PC-3 (cell line): ENCODE data around the gene STX2. TPM values are rescaled to one million over a fixed set of nuclear protein-coding genes. Genes with fewer than 3 reads are reported as not detected.

ENCODE experiments used
- ATAC-seq: fragments of 200-7000 bp; cut with Tn5 transposase; 2 replicates; pipeline ENCODE4 v1.9.1; 2020; ENCODE audit warnings: mild to moderate bottlenecking, moderate library complexity
- BruUV-seq: library from RNA; stranded (reverse); fragments of 400-500 nt; replicated peaks from 2 replicates; lab custom pipeline; 2021; lab: Mats Ljungman, UMichigan
- CTCF ChIA-PET: fragments of 300-600 bp; sonication (Branson Sonifier 250); formaldehyde crosslinking; loops from one replicate; lab custom pipeline; 2022; ENCODE audit warnings: antibody characterized with exemption; lab: Charles Lee
- POLR2A ChIA-PET: fragments of 300-600 bp; sonication (Branson Sonifier 250); formaldehyde crosslinking; loops from one replicate; lab custom pipeline; 2022; ENCODE audit warnings: antibody characterized with exemption; ENCODE audit not compliant: unreplicated experiment; lab: Charles Lee
- DNase-seq: peaks from one replicate; pipeline ENCODE4 v3.0.0-alpha.2; 2015
- H2AFZ ChIP-seq: fragments of 300-600 bp; sonication (generic); 2 replicates; pipeline ENCODE4 v1.6.0; 2016; ENCODE audit warnings: antibody characterized with exemption, low read length
- H3F3A ChIP-seq: fragments of 300-600 bp; sonication (generic); one replicate; pipeline ENCODE4 v1.6.0; 2017; ENCODE audit warnings: antibody characterized with exemption, low read length, control low read depth, mild to moderate bottlenecking; ENCODE audit not compliant: unreplicated experiment
- H3K27ac ChIP-seq: fragments of 300-600 bp; sonication (generic); 2 replicates; pipeline ENCODE4 v1.5.1; 2016; ENCODE audit warnings: mild to moderate bottlenecking, low read length
- H3K27me3 ChIP-seq: fragments of 300-600 bp; sonication (generic); 2 replicates; pipeline ENCODE4 v1.6.1; 2016; ENCODE audit warnings: low read length, mixed read lengths
- H3K36me3 ChIP-seq: fragments of 300-600 bp; sonication (generic); 2 replicates; pipeline ENCODE4 v1.6.1; 2016; ENCODE audit warnings: low read depth, mixed run types, low read length, mixed read lengths
- H3K4me1 ChIP-seq: fragments of 300-600 bp; sonication (generic); 2 replicates; pipeline ENCODE4 v1.5.1; 2016; ENCODE audit warnings: low read length; ENCODE audit not compliant: insufficient read depth
- H3K4me2 ChIP-seq: fragments of 300-600 bp; sonication (generic); 2 replicates; pipeline ENCODE4 v1.6.0; 2016; ENCODE audit warnings: low read length
- H3K4me3 ChIP-seq: fragments of 300-600 bp; sonication (generic); 2 replicates; pipeline ENCODE4 v1.5.1; 2016; ENCODE audit warnings: mild to moderate bottlenecking, low read length, mixed read lengths
- H3K79me2 ChIP-seq: fragments of 300-600 bp; sonication (generic); 2 replicates; pipeline ENCODE4 v1.6.1; 2017; ENCODE audit warnings: low read length, mixed read lengths
- H3K9ac ChIP-seq: fragments of 300-600 bp; sonication (generic); 2 replicates; pipeline ENCODE4 v1.6.0; 2016; ENCODE audit warnings: mild to moderate bottlenecking, low read length
- H3K9me2 ChIP-seq: fragments of 300-600 bp; sonication (generic); replicated peaks from 2 replicates; pipeline ENCODE4 v1.6.1; 2016; ENCODE audit warnings: mixed run types, low read length, mixed read lengths
- H3K9me3 ChIP-seq: fragments of 300-600 bp; sonication (generic); 2 replicates; pipeline ENCODE4 v1.6.1; 2016; ENCODE audit warnings: low read length, mixed read lengths
- H4K20me1 ChIP-seq: fragments of 300-600 bp; sonication (generic); 2 replicates; pipeline ENCODE4 v1.6.1; 2016; ENCODE audit warnings: low read length, mixed read lengths
- EZH2 ChIP-seq: fragments of 300-600 bp; sonication (generic); IDR thresholded peaks from one replicate; pipeline ENCODE4 v1.6.1; 2017; ENCODE audit warnings: antibody characterized with exemption, mild to moderate bottlenecking, low read length; ENCODE audit not compliant: unreplicated experiment
- EZH2phosphoT487 ChIP-seq: fragments of 300-600 bp; sonication (generic); IDR thresholded peaks from 2 replicates; pipeline ENCODE4 v1.6.1; 2018; ENCODE audit warnings: mild to moderate bottlenecking, antibody characterized with exemption, low read length, borderline replicate concordance
- intact Hi-C: fragments of 100-400 bp; cut with micrococcal nuclease; formaldehyde crosslinking; loops from 2 replicates; pipeline ENCODE4 v1.9.0; 2023
- total RNA-seq: library from RNA; depleted of rRNA; stranded (reverse); fragments of >200 nt; gene quantifications from 2 replicates; pipeline ENCODE4 v1.2.3, GENCODE V29; 2014
- TF ChIP-seq, protein P1 (sequence below): fragments of 300-600 bp; sonication (generic); conservative IDR thresholded peaks from 2 replicates; pipeline ENCODE4 v1.5.1; 2017; ENCODE audit warnings: antibody characterized with exemption, low read depth, mild to moderate bottlenecking, low read length

The STX2 gene
- total RNA-seq, 1 experiment from 2014 or later = 18.2 TPM

DNA sequence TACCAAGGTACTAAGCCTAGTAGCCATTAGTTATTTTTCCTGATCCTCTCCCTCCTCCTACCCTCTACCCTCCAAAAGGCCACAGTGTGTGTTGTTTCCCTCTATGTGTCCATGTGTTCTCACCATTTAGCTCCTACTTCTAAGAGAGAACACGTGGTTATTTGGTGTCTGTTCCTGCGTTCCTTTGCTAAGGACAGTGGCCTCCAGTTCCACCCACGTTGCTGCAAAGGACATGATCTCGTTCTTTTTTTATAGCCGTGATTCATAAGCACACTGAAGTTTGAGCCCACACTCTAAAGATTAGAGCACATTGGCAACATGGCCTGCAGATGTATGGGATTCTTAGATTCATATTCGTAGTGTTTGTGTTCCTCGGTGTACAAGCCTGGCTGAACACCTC is 8.1 kb upstream of the STX2 start:
- Histone ChIP-seq H3K4me3 (no peak overlapping the region), H3K9me3 (no peaks in the 10 kb centered on the region), H3K27me3 (no peaks in the 10 kb centered on the region), H4K20me1 (no peaks in the 10 kb centered on the region), H3K79me2 (no peaks in the 10 kb centered on the region), H3K4me2 (no peak overlapping the region), H3K9ac (no peak overlapping the region), H3F3A (no peaks in the 10 kb centered on the region), H3K4me1 (peaks cover 10% of the 10 kb centered on the region; the same call in 1 of the 2 replicates), H3K36me3 (no peaks in the 10 kb centered on the region), H3K27ac (no peak overlapping the region), H2AFZ (no peak overlapping the region), H3K9me2 (no peaks in the 10 kb centered on the region)
- ATAC-seq (peak; percentile 29; the same call in 1 of the 2 replicates), DNase-seq (no peak)
- ChIA-PET CTCF (no interaction called here), POLR2A (no interaction called here)
- TF ChIP-seq EZH2phosphoT487 = no peak
- TF ChIP-seq, protein P1, sequence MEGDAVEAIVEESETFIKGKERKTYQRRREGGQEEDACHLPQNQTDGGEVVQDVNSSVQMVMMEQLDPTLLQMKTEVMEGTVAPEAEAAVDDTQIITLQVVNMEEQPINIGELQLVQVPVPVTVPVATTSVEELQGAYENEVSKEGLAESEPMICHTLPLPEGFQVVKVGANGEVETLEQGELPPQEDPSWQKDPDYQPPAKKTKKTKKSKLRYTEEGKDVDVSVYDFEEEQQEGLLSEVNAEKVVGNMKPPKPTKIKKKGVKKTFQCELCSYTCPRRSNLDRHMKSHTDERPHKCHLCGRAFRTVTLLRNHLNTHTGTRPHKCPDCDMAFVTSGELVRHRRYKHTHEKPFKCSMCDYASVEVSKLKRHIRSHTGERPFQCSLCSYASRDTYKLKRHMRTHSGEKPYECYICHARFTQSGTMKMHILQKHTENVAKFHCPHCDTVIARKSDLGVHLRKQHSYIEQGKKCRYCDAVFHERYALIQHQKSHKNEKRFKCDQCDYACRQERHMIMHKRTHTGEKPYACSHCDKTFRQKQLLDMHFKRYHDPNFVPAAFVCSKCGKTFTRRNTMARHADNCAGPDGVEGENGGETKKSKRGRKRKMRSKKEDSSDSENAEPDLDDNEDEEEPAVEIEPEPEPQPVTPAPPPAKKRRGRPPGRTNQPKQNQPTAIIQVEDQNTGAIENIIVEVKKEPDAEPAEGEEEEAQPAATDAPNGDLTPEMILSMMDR = no peak
- BruUV-seq = no TSS peak
- intact Hi-C loops = no loop called here

DNA sequence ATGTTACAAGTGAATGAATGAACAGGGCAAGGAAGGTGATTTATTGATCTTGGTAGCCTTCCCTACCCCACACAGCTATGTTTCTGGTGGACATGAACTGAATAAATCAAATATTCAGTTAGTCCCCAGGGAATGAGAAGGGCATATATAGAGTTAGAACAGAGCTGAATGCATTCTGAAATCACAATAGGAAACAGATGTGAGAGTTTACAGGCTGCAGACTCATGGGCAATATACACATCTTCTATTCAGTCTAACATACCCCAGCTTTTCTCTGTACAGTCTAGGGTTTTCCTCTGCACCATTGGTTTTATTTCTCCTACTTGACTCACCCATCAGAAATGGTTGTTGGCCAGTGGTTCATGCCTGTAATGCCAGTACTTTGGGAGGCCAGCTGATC is 7.3 kb upstream of the STX2 start:
- Histone ChIP-seq H3K27me3 (no peaks in the 10 kb centered on the region), H3K4me1 (peaks cover 10% of the 10 kb centered on the region; the same call in 1 of the 2 replicates), H3K4me2 (no peak overlapping the region), H3K27ac (no peak overlapping the region), H2AFZ (no peak overlapping the region), H3K9me2 (no peaks in the 10 kb centered on the region), H3F3A (no peaks in the 10 kb centered on the region), H3K4me3 (no peak overlapping the region), H3K9ac (no peak overlapping the region), H3K79me2 (no peaks in the 10 kb centered on the region), H3K36me3 (no peaks in the 10 kb centered on the region), H4K20me1 (no peaks in the 10 kb centered on the region), H3K9me3 (no peaks in the 10 kb centered on the region)
- no TSS peak for BruUV-seq
- no peak for DNase-seq
- ChIA-PET CTCF (no interaction called here), POLR2A (no interaction called here)
- ATAC-seq = no peak
- intact Hi-C loops = no loop called here
- TF ChIP-seq EZH2 (no peak), EZH2phosphoT487 (no peak)
- TF ChIP-seq, protein P1 = no peak

DNA sequence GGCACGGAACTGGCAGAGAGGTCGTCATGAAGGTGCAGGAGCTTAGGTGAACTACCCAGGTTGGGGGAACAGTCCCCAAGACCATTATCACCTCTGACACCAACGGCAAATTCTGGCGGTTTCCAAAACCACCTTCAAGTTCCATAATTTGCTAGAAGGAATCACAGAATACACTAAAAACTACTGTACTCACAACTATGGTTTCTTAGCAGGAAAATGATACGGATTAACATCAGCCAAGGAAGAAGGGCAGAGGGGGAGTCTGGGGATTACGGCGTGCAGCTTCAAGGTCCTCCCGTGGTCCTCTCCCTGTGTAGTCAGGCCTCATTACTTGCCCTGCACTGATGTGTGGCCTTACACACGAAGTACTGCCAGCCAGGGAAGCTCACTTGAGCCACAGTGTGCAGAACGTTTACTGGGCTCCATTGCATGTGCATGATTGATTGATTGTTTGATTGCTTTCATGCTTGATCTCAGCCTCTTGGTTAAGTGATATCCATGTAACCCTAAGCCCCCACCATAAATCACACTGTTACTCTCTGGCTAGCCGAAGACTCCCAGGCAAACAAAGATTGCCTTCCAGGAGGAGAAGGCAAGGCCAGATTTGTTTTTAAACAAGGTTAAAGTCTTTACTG is 837 bp upstream of the STX2 start:
- H3K4me1 ChIP-seq = peaks cover 13% of the 10 kb centered on the region
- H3K4me2 ChIP-seq = peak overlapping the region; percentile 88
- H3K27ac ChIP-seq = no peak overlapping the region
- H3K9me3 ChIP-seq = no peaks in the 10 kb centered on the region
- DNase-seq (no peak), ATAC-seq (no peak)
- no peak overlapping the region for H3K9ac ChIP-seq
- no peaks in the 10 kb centered on the region for H3F3A ChIP-seq
- H3K79me2 ChIP-seq = no peaks in the 10 kb centered on the region; the same call in 1 of the 2 replicates
- no peaks in the 10 kb centered on the region for H3K27me3 ChIP-seq
- H4K20me1 ChIP-seq = no peaks in the 10 kb centered on the region
- H3K9me2 ChIP-seq = no peaks in the 10 kb centered on the region
- intact Hi-C loops = loop anchor here (1.0 kb wide), 1 partner anchor 31 kb away; no protein-coding TSS in a partner anchor
- POLR2A ChIA-PET = interaction anchor here (0.6 kb wide), 1 partner anchor 32 kb away, joined by 3 read pairs; no protein-coding TSS in a partner anchor
- no peaks in the 10 kb centered on the region for H3K36me3 ChIP-seq
- TF ChIP-seq, protein P1 = no peak
- TF ChIP-seq EZH2 (no peak), EZH2phosphoT487 (no peak)
- CTCF ChIA-PET = no interaction called here
- no TSS peak for BruUV-seq
- peak overlapping the region; percentile 61 for H3K4me3 ChIP-seq
- H2AFZ ChIP-seq = peak overlapping the region; percentile 89
